GM21619 (cell line): ENCODE measurements around the gene SGPP2.
"Not testable (repeated sequence)": the region's sequence is repeated elsewhere in the genome, so short reads cannot be mapped to it uniquely, and the experiment has no call there.

ENCODE experiments used
- ATAC-seq: cut with Tn5 transposase; IDR thresholded peaks from one replicate; pipeline ENCODE4 v1.9.1; 2021; ENCODE audit not compliant: unreplicated experiment

The SGPP2 gene

GRCh38 chr2:222572264-222572721, 147.9 kb downstream of the SGPP2 start:
- no peak for ATAC-seq

- no peak for ATAC-seq
Observed at GRCh38 chr2:222572751-222573174, 148.4 kb downstream of the SGPP2 start.

- ATAC-seq, result no peak
Observed at GRCh38 chr2:222575618-222576017, 151.3 kb downstream of the SGPP2 start.

- no peak for ATAC-seq
Observed at GRCh38 chr2:222576171-222577081, 152.1 kb downstream of the SGPP2 start.

GRCh38 chr2:222577341-222577740, 153.0 kb downstream of the SGPP2 start:
- no peak for ATAC-seq

- ATAC-seq, result no peak
Observed at GRCh38 chr2:222582928-222583327, 158.6 kb downstream of the SGPP2 start.

GRCh38 chr2:222584589-222584988, 160.2 kb downstream of the SGPP2 start:
- not testable (repeated sequence) for ATAC-seq

GRCh38 chr2:222591661-222592060, 167.3 kb downstream of the SGPP2 start:
- ATAC-seq, result no peak

GRCh38 chr2:222592176-222592575, 167.8 kb downstream of the SGPP2 start:
- ATAC-seq, result no peak

- ATAC-seq, result no peak
Observed at GRCh38 chr2:222594679-222595078, 170.3 kb downstream of the SGPP2 start.

- ATAC-seq, result no peak
Observed at GRCh38 chr2:222595581-222595980, 171.2 kb downstream of the SGPP2 start.

- no peak for ATAC-seq
Observed at GRCh38 chr2:222598611-222599010, 174.3 kb downstream of the SGPP2 start.

GRCh38 chr2:222603501-222603900, 179.2 kb downstream of the SGPP2 start:
- no peak for ATAC-seq

GRCh38 chr2:222604749-222605515, 180.6 kb downstream of the SGPP2 start:
- ATAC-seq, result no peak

GRCh38 chr2:222606306-222606705, 182.0 kb downstream of the SGPP2 start:
- no peak for ATAC-seq

GRCh38 chr2:222608081-222608480, 183.7 kb downstream of the SGPP2 start:
- ATAC-seq, result no peak

GRCh38 chr2:222609381-222609780, 185.0 kb downstream of the SGPP2 start:
- no peak for ATAC-seq
